ENCODE results near the gene ZFR2. TPM values are rescaled to one million over a fixed set of nuclear protein-coding genes. Genes with fewer than 3 reads are reported as not detected.

ZFR2 gene
- total RNA-seq, 3 donors from 2014 or later: 0.66 TPM; not detected in 2

GRCh38 chr19:3839941-3840340, 28.9 kb downstream of the ZFR2 start:
- Histone ChIP-seq H3K4me1 (ENCODE audit: low read depth) (no peaks in the 10 kb centered on the region), H3K4me3 (no peak overlapping the region), H3K36me3 (ENCODE audit: low read depth) (no peaks in the 10 kb centered on the region), H3K9me3 (no peaks in the 10 kb centered on the region)
- TF ChIP-seq, protein P1, sequence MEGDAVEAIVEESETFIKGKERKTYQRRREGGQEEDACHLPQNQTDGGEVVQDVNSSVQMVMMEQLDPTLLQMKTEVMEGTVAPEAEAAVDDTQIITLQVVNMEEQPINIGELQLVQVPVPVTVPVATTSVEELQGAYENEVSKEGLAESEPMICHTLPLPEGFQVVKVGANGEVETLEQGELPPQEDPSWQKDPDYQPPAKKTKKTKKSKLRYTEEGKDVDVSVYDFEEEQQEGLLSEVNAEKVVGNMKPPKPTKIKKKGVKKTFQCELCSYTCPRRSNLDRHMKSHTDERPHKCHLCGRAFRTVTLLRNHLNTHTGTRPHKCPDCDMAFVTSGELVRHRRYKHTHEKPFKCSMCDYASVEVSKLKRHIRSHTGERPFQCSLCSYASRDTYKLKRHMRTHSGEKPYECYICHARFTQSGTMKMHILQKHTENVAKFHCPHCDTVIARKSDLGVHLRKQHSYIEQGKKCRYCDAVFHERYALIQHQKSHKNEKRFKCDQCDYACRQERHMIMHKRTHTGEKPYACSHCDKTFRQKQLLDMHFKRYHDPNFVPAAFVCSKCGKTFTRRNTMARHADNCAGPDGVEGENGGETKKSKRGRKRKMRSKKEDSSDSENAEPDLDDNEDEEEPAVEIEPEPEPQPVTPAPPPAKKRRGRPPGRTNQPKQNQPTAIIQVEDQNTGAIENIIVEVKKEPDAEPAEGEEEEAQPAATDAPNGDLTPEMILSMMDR (IDR thresholded peaks at IDR 0.05): no peak
- intact Hi-C loops (cut with DNase I, micrococcal nuclease): no loop called here
- ATAC-seq: no peak
- no peak for DNase-seq

DNA sequence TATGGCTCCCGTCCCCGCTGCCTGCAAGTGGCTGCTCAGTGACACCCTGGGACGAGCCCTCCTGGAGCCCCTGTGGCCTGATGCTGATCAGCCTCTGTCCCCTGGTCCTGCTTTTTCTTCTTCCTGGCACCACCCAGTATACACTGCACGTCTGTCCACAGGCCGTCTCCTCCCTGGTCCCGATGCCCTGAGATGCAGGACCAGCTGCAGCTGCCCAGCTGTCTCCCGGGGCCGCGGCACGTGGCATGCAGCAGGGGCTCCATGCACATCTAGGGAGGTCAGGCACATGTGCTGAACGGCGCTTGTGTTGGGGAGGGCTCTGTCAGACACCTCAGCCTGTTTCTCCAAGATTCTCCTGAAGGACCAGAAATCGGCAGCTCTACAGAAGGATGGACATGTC, 30.2 kb downstream of the ZFR2 start:
- no peaks in the 10 kb centered on the region for H3K9me3 ChIP-seq
- DNase-seq (no peak), ATAC-seq (no peak)
- no peaks in the 10 kb centered on the region for H3K4me1 ChIP-seq (ENCODE audit: low read depth)
- H3K36me3 ChIP-seq (ENCODE audit: low read depth): no peaks in the 10 kb centered on the region
- no peak overlapping the region for H3K4me3 ChIP-seq
- intact Hi-C loops (cut with DNase I, micrococcal nuclease): no loop called here
- TF ChIP-seq, protein P1 (IDR thresholded peaks at IDR 0.05): no peak

DNA sequence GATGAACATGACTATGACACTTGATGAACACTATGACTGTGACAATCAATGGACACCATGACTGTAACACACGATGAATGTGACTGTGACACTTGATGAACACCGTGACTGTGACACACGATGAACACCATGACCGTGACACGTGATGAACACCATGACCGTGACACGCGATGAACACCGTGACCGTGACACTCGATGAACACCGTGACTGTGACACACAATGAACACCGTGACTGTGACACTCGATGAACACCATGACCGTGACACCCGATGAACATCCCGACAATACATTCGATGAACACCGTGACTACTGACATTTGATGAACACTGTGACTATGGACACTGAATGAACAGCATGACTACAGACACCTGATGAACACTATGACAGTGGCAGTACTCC, 30.9 kb downstream of the ZFR2 start:
- H3K36me3 ChIP-seq (ENCODE audit: low read depth): no peaks in the 10 kb centered on the region
- TF ChIP-seq, protein P1 (IDR thresholded peaks at IDR 0.05): no peak
- no peak overlapping the region for H3K4me3 ChIP-seq
- ATAC-seq (no peak), DNase-seq (no peak)
- intact Hi-C loops (cut with DNase I, micrococcal nuclease): no loop called here
- H3K4me1 ChIP-seq (ENCODE audit: low read depth): no peaks in the 10 kb centered on the region
- H3K9me3 ChIP-seq: no peaks in the 10 kb centered on the region

DNA sequence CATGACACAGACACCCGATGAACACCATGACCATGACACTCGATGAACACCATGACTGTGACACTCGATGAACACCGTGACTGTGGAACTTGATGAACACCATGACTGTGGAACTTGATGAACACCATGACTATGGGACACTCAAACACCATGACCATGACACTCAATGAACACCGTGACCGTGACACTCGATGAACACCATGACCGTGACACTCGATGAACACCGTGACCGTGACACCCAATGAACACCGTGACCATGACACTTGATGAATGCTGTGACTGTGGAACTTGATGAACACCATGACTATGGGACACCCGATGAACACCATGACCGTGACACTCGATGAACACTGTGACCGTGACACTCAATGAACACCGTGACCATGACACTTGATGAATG, 31.5 kb downstream of the ZFR2 start:
- ATAC-seq (no peak), DNase-seq (no peak)
- no peaks in the 10 kb centered on the region for H3K9me3 ChIP-seq
- H3K4me1 ChIP-seq (ENCODE audit: low read depth): no peaks in the 10 kb centered on the region
- intact Hi-C loops (cut with DNase I, micrococcal nuclease): no loop called here
- H3K4me3 ChIP-seq: no peak overlapping the region
- TF ChIP-seq, protein P1 (IDR thresholded peaks at IDR 0.05): no peak
- H3K36me3 ChIP-seq (ENCODE audit: low read depth): no peaks in the 10 kb centered on the region

DNA sequence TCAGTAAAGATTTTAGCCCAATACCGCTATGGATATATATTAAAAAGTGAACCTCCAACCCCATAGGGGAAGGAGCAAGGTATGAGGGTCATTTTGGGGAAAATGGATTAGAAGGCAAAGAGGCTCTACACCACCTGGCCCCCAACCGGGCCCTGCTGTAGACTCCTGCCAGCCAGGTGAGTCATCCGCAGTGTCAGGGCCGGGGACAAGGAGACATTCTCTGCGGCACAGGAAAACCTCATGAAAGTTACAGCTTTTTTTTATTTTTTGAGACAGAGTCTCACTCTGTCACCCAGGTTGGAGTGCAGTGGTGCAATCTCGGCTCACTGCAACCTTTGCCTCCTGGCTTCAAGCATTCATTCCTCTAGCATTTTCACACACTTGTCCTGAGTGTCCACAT, 32.0 kb downstream of the ZFR2 start:
- no peaks in the 10 kb centered on the region for H3K36me3 ChIP-seq (ENCODE audit: low read depth)
- ATAC-seq (no peak), DNase-seq (no peak)
- H3K4me1 ChIP-seq (ENCODE audit: low read depth): no peaks in the 10 kb centered on the region
- no peaks in the 10 kb centered on the region for H3K9me3 ChIP-seq
- TF ChIP-seq, protein P1 (IDR thresholded peaks at IDR 0.05): no peak
- no peak overlapping the region for H3K4me3 ChIP-seq
- intact Hi-C loops (cut with DNase I, micrococcal nuclease): no loop called here

GRCh38 chr19:3835055-3835435, 33.8 kb downstream of the ZFR2 start:
- intact Hi-C loops (cut with DNase I, micrococcal nuclease): no loop called here
- H3K9me3 ChIP-seq: no peaks in the 10 kb centered on the region
- H3K4me1 ChIP-seq (ENCODE audit: low read depth): no peaks in the 10 kb centered on the region
- no peak for ATAC-seq
- no peak for DNase-seq
- H3K4me3 ChIP-seq: no peak overlapping the region
- TF ChIP-seq, protein P1 (IDR thresholded peaks at IDR 0.05): no peak
- no peaks in the 10 kb centered on the region for H3K36me3 ChIP-seq (ENCODE audit: low read depth)
